HG03342 (cell line): ENCODE results near the gene SLC29A2.

Experiments used
- ATAC-seq: cut with Tn5 transposase; IDR thresholded peaks from one replicate; pipeline ENCODE4 v1.9.1; 2021; ENCODE audit warnings: mild to moderate bottlenecking, moderate library complexity; ENCODE audit not compliant: unreplicated experiment

SLC29A2 gene

GRCh38 chr11:66371627-66372415 is at the start of gene SLC29A2:
TSS of gene SLC29A2 (minus strand) at chr11:66371760. CDS start at chr11:66371591, 169 bp downstream.
- peak; percentile 70 for ATAC-seq

- no peak for ATAC-seq
Measured at GRCh38 chr11:66420671-66421476, 49.3 kb upstream of the SLC29A2 start, which contains the start of gene NPAS4. TSS of gene NPAS4 (plus strand) at chr11:66421035. CDS start at chr11:66421180, 145 bp downstream.

GRCh38 chr11:66419825-66420224 is 48.3 kb upstream of the SLC29A2 start:
- ATAC-seq = no peak

GRCh38 chr11:66418986-66419308 is 47.4 kb upstream of the SLC29A2 start:
- no peak for ATAC-seq

- ATAC-seq = no peak
Measured at GRCh38 chr11:66418168-66418985, 46.8 kb upstream of the SLC29A2 start.

GRCh38 chr11:66417000-66417399 is 45.4 kb upstream of the SLC29A2 start:
- no peak for ATAC-seq

- ATAC-seq = no peak
Measured at GRCh38 chr11:66415423-66415822, 43.9 kb upstream of the SLC29A2 start.

GRCh38 chr11:66414120-66414934 is 42.8 kb upstream of the SLC29A2 start:
- ATAC-seq = no peak

GRCh38 chr11:66413167-66413566 is 41.6 kb upstream of the SLC29A2 start:
- no peak for ATAC-seq

- ATAC-seq = no peak
Measured at GRCh38 chr11:66412110-66412509, 40.5 kb upstream of the SLC29A2 start.

GRCh38 chr11:66411323-66411722 is 39.8 kb upstream of the SLC29A2 start:
- no peak for ATAC-seq

GRCh38 chr11:66410191-66410590 is 38.6 kb upstream of the SLC29A2 start:
- ATAC-seq = no peak

GRCh38 chr11:66409226-66409625 is 37.7 kb upstream of the SLC29A2 start:
- ATAC-seq = no peak

- peak; percentile 78 for ATAC-seq
Measured at GRCh38 chr11:66408488-66409214, 37.1 kb upstream of the SLC29A2 start.

- ATAC-seq = no peak
Measured at GRCh38 chr11:66407651-66408050, 36.1 kb upstream of the SLC29A2 start.

GRCh38 chr11:66393954-66394353 is 22.4 kb upstream of the SLC29A2 start:
- ATAC-seq = no peak

- no peak for ATAC-seq
Measured at GRCh38 chr11:66391322-66391721, 19.8 kb upstream of the SLC29A2 start.

- no peak for ATAC-seq
Measured at GRCh38 chr11:66388780-66389386, 17.3 kb upstream of the SLC29A2 start.
